Measurements from ENCODE around the gene TRIM47.
"Not testable (repeated sequence)": the region's sequence is repeated elsewhere in the genome, so short reads cannot be mapped to it uniquely, and the experiment has no call there.

Gene TRIM47

DNA sequence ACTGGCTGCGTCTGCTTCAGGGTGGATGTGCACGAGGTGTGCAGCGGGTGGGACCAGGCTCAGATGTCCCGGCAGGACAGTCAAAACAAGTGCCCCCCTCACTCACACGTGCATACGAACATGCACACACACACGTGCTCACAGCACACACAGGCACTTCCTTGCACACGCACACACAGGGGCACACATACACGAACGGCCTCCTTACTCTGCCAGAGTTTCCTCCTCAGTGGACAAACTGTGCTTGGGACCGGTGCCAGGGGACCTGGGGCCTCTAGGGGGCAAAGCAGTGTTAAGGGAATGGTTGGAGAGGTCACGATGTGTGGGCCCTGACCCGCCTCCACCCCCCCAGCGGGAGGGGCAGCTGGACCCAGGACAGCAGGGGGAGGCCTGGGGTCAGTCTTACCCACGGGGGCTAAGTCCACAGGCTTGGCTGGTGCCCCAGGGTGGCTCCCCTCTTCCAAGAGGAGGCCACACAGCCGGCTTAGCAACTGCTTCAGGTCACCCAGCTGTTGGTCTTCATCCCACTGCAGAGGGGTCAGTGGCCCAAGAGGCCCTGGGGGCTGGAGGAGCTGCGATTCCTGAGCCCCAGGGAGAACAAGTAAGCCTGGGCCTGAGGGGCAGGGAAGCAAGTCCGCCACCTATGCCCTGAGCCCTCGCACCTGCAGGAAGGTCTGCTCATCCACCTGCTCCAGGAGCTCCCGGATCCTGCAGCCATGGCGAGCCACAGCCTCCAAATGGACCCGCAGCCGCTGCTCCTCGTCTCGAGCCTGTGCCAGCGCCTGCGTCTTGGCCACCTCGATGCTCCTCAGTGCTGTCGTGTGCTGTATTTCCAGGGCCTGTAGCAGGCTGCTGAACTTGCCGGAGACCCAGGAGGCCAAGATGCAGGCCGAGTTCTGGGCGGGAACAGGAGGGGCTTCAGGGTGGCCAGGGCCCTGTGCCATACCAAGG, 13.5 kb upstream of the TRIM47 start:
- no peak for DNase-seq (ENCODE audit: low read depth in 2 of 2)

DNA sequence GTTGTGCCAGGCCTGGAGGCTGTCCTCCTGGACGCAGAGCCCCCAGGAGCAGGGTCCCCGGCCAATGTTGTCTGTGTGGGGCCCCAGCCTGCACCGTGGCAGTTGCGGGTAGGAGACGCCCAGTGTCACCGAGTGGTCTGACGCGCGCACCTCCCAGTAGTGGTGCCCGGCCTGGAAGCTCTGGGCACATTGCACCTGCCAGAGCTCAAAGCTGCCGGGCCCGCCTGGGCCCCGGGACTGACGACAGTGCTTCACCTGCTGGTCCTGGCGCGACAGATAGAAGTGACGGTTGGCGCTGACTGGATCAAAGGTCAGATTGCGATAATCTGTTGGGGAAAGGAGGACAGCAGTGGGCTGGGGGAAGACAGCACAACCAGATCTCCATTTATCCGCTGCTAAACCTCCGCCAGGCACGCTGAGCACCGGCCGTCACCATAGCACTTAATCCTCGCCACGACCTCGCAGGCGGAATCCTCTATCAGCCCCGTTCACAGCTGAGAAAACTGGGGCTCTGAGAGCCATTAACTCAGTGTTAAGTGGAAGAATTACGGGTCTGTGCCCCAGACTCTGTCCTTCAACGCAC, 12.7 kb upstream of the TRIM47 start:
- DNase-seq (ENCODE audit: low read depth in 2 of 2), result no peak

DNA sequence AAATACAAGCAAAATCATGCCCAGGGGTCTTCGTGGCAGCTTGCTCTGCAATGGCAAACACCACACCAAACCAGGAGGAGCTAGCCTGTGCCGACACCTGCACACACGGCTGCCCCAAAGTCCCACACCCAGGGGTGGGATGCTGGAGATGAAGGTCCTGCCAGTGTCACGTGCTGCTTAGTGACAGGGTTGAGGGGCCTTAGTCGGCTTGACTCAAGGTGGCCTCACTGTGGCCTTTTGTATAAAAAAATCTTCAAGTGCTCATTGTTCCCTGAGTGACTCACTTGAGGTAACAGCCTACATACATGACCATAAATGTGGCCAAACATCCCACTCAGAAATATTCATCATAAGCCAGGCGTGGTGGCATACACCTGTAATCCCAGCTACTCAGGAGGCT, 11.1 kb upstream of the TRIM47 start:
- DNase-seq (ENCODE audit: low read depth in 2 of 2), result no peak

DNA sequence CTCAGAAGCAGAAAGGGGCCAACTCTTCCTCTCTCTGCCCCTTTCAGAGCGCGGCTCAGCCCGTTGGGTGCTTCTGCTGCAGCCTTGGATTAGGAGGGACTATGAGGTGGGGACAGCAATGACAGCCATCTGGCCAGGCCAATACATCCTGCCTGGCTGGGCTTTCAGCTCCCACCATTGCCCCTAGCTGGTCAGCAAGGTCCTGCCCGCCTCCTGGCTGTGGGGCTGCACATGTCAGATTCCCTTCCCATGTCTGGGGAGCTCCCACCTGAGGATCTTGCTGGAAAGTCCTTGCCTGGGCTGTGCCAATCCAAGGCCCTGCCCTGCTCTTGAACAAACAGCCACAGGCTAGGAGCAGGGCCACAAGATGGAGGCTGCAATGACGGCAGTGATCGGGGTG, 10.1 kb upstream of the TRIM47 start:
- DNase-seq (ENCODE audit: low read depth in 2 of 2), result no peak

DNA sequence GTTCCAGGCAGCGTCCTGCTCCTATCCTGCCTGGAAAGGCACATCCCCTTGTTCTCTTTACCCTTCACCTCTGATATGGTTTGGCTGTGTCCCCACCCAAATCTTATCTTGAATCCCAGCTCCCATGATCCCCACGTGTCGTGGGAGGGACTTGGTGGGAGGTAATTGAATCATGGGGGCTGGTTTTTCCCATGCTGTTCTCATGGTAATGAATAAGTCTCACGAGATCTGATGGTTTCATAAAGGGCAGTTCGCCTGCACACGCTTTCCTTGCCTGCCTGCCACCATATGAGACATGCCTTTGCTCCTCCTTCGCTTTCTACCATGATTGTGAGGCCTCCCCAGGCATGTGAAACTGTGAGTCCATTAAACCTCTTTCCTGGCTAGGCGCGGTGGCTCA, 7.5 kb upstream of the TRIM47 start:
- DNase-seq (ENCODE audit: low read depth in 2 of 2), result not testable (repeated sequence)

DNA sequence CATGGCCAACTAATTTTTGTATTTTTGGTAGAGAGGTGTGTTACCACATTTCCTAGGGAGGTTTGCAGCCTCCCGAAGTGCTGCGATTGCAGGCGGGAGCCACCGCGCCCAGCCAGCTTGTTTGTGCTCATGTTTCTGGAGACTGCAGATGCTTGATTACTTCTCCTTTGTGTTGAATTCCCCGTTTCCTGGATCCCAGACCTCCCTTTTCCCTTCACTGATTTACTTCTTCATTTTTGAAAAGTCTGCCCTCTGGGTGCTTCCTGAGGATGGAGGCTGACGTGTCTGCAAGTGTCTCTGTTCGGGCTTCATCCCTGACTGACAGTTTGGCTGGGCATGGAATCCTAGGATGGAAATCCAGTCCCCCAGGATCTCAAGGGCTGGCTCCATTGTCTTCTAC, 7.0 kb upstream of the TRIM47 start:
- no peak for DNase-seq (ENCODE audit: low read depth in 2 of 2)

DNA sequence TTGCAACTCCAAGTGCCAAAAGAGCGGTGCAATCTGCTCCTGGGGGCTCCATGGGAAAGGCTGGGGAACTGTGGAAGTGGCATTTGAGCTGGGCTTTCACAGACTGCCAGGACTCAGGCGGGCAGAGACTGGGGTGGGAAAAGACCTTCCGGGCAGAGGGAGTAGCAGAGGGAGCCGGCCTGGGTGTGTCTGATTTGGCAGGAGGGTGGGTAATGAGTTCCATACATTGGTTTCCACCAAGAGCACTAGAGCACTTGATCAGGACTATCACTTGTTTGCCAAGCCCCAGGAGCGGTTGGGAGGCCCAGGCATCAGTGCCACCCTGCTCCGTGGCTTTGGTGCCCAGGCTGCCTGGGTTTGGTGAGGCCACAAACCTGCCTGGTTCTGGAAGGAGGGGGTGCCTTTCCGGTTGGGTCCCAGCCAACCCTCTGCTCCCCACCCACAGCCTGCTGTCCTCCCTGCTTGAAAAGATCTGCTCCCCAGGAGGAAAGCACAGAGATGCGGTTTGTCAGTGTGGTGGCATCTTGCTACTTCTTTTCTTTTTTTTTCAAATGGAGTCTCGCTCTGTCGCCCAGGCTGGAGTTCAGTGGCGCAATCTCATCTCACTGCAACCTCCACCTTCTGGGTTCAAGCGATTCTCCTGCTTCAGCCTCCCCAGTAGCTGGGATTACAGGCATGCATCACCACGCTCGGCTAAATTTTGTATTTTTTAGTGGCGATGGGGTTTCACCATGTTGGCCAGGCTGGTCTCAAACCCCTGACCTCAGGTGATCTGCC, 3.5 kb upstream of the TRIM47 start:
- DNase-seq (ENCODE audit: low read depth in 2 of 2), result no peak

DNA sequence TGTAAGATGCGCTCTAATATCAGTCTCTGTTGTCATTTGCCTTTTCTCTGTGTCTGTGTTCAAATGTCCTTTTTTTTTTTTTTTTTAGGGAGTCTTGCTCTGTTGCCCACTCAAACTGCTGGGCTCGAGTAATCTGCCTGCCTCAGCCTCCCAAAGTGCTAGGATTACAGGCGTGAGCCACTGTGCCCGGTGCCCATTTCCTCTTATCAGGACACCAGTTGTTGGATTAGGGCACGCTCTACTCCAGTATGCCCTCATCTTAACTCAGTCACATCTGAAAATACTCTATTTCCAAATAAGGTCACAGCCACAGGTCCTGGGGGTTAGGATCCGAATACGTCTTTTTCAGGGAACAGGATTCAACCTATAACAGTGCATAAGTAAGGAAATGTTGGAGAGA, 1.9 kb upstream of the TRIM47 start:
- no peak for DNase-seq (ENCODE audit: low read depth in 2 of 2)

DNA sequence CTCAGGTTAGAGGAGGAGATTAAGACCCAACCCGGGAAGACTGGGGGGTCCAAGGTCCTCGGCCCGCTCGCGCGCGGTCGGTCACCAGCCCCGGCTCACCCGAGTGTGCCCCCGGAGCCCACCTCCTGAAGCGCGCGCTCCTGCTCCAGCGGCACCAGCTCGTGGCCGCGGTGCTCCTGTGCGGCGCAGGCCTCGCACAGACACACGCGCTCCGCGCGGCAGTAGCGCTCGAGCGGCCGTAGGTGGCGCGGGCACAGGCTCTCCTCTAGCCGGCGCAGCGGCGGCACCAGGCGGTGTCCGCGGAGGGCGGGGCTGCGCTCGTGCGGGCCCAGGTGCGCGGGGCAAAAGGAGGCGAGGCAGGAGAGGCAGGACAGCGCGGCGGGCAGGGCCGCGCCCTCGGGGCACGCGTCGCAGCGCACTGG, 618 bp downstream of the TRIM47 start:
- peak in 1 of 2 donors; percentile 56 for DNase-seq (ENCODE audit: low read depth in 2 of 2)

DNA sequence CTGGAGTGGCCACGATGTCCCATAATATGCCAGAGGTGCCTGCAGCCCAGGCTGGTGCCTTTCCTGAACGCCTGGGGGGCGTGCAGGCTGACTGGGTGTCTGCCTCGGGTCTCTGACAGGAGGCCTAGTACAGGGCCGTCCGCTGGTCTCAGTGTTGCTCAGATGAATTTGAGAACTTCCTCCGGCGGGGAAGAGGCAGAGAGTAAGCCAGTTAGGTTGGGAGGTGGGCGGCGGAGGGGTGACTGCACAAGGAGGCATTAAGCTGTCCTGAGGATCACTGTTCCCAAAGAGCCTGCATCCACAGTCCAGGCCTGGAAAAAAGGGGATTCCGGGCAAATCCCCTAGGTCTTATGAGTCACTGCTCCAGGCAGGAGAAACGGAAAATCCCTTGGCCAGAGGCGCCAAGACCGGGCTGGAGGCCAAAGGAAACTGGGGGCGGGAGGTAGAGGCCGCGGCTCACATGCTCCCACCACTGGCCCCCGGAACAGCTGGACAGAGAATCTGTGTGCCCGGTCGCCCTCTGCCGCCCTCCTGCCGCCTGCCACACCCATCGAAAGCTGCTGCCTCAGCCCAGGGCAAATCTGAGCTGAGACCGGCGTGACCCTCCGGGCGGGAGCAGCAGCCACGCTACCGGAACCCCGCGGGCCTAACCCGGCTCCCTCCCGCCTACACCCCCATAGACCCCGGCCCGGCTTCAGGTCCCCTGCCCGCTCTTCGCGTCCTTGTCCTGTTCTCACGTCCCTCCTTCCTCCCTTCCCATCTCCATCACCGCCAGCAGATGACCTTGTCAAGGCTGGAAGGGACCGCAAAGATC, 1.2 kb downstream of the TRIM47 start:
- no peak for DNase-seq (ENCODE audit: low read depth in 2 of 2)

DNA sequence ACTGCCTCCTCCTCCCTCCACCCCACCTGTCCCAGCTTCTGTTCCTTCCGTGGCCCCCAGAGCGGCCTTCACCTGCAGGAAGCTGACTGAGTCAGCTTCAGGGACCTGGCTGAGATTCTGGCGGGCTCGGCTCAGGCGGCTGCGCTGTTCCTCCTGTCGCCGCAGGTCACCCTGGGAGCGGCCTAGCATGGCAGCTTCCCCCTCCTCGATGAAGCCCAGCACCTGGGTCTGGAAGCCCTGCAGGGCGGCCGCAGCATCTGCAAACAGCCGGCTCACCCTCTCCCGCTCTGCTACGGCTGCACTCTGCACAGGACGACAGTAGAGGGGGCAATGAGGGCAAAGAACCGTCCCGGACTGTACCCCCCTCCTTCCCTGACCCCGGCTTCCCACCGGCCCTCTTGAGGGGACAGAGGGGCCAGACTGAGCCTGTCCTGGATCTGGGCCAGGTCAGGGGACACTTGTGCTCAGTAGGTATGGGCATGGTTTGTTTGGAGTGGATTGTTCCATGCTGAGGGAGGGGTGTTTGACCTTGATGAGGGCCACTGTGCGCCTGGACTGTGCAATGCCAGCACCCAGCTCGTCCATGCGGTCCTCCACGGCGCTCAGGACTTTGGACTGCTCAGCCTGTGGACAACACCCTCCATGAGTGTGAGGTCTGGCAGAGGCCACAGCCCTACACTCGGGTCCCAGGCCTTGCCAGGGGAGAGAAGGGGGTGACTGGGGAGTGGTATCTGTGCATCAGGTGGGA, 2.0 kb downstream of the TRIM47 start:
- DNase-seq (ENCODE audit: low read depth in 2 of 2), result peak in 1 of 2 donors; percentile 59

DNA sequence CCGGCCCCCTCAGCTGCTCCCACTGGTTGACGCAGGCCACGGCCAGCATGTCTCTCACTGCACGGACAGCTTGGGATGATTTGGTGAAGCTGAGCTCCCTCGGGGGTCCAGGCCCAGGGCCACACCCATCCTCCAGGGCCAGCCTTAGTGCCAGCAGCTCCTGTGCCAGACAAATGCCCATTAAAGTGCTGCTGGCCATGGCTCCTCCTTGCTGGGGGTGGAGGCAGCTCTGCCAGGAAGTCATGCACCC, 2.5 kb downstream of the TRIM47 start:
- DNase-seq (ENCODE audit: low read depth in 2 of 2), result no peak

DNA sequence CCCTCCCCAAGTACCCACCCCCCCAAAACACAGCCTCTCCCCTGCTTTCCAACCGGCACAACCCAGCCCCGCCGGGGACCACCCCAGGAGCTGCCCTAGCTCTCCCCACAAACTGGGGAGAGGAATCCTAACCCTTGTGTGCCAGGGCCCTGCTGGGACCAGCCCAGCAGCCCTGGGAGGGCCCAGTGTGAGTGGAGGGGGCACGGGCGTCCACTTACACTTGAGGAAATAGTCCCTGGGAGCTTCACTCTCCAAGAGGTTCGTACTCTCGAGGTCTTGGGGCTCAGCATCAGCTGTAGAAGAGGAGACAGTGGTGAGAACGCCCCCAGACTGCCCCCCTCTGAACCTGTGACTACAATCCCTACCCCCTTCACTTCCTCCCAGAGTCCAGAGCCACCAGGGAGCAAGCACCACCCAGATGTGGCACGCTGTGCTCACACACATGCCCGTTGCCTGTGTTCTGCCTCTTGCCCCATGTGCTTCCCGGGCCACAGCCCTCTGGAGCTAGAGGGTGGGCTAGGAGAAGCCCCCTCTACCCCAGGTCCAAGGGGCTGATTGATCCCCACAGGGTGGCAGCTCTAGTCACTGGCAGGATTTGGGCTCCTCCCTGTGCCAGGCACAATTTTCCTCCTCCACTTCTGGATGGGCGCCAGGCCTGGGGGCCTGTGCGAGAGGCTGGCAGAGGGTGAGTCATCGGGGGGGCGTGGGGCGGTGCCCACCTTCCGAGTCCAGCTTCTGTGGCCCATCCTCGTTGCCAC, 3.0 kb downstream of the TRIM47 start:
- no peak for DNase-seq (ENCODE audit: low read depth in 2 of 2)

DNA sequence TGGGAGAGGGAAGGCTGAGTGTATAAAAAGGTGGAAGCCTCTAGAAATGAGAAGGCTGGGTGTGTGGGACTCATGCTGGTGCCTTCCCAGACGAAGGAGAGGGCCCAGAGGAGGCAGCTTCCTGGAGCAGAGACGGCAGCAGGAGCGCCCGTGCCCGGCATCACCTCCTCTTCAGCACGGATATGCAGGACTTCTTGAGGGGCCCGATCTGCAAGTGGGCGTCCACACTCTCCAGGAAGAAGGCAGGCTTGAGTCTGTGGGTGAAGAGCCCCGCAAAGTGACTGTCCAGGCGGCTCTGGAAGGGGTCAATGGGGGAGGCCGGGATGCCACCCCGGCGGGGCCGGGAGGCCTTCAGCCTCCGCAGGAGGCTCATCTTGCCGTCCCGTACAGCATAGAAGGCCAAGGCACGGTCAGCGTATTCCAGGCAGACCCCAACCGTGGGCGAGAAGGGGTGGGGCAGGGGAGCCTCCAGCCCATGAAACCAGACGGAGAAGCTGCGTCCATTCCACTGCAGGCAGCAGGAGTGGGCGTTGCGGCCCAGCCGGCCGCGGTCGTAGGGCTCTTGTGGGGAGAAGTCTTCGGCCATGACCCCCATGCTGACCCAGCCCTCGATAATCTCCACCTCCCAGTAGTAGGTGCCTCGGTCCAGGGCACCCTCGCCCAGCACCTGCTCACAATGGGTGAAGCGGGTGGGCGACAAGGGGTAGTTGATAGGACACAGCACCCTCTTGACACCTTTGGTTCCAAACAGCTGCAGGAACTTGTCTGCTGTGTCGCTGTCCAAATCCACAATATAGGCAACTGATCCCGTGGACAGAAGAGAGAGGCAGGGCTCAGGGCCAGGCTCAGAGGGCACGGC, 3.8 kb downstream of the TRIM47 start:
- DNase-seq (ENCODE audit: low read depth in 2 of 2), result no peak

DNA sequence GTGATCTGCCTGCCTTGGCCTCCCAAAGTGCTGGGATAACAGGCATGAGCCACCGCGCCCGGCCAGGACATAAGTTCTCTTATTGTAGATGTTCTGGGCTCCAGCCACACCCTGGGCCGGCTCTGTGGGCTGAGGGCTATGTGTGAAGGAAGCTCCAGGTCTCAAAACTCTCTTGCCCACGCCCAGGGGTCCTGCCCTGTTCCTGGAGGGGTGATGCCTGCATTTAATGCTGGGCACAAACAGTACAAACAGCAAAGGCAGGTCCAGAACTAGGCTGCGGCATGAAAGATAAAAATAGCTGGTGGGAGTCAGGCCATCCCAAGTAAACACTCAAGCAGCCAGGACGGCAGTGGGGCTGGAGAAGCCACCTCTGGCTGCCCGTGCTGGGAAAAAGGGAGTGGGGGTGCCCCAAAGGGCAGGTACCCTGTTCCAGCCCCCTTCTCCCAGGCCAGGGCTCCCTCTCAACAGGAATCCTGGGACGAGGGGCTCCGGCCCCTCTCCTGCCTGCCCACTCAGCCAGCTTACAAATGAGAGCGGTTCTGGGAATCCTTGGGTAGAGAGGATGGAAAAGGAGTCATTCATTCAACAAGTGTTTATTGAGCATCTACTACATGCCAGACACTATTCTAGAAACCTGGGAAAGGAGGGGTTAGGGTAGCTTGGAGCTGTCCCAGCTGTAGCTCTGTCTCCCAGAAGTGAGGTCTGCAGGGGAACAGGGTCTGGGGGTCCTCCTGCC, 4.6 kb downstream of the TRIM47 start:
- no peak for DNase-seq (ENCODE audit: low read depth in 2 of 2)

DNA sequence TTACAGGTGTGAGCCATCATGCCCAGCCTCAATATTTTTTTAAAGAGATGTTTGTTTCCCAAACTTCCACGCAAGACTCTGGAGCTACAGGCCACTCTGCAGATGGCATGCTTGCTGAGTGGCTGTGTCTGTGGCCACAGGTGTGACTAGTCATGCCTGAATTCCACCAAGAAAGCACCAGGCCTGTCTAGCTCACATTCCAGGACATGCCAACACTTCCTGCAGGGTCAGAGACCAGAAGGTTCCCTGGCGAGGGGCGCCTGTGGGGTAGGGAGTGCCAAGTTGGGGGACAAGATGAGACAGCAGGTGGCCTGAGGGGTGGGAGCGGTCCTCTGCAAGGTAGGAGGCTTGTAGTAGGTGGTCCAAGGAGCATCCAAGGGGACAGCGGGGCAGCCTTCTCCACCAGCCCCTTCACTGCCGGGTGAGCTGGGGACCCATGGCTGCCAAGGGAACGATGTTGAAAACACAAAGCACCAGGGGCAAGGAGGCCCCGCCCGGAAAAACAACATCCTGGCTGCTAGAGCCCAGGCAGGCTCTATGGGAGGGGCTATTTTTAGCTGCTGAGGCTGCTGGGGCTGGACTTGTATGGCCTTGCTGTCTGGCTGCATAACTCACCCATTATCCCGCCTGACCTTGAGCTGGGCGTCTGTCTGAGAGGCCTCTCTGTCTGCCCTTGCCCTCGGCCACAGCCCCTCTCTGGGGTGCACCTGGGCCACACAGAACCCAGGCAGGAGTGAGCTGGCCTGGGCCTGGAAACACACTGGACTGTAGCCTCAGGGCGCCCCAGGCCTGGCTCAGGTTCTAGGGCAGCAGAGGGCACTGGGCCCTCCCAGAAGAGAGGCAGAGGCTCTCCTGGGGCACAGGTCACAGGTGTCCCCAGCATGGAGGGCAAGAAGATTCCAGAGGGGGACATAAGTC, 5.7 kb downstream of the TRIM47 start:
- DNase-seq (ENCODE audit: low read depth in 2 of 2), result no peak

DNA sequence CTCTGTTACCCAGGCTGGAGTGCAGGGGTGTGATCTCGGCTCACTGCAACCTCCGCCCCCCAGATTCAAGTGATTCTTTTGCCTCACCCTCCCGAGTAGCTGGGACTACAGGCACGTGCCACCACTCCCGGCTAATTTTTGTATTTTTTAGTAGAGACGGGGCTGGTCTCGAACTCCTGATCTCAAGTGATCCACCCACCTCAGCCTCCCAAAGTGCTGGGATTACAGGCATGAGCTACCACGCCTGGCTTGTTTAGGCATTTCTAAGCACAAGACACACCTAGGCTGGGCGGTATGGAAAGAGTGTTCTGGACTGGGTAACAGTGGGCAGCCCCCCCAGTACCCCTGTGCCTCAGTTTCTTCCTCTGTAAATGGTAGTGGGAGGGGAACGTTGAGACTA, 8.2 kb downstream of the TRIM47 start:
- not testable (repeated sequence) for DNase-seq (ENCODE audit: low read depth in 2 of 2)

Measured in stimulated activated CD8-positive, alpha-beta memory T cell treated with anti-CD3 and anti-CD28 coated beads, Interleukin-2, amount 100 ng/mL, for 48 hours (primary cell).